LNCaP clone FGC (cell line): Measurements from ENCODE around the gene IQSEC3.

Source experiments
- DNase-seq: peaks from one replicate; pipeline ENCODE4 v3.0.0-alpha.2; 2011; ENCODE audit warnings: low read depth
- H3K4me3 ChIP-seq: 2 replicates; pipeline ENCODE4 v1.5.1; 2011; ENCODE audit warnings: mild to moderate bottlenecking, low read depth, low read length, control low read depth
- CTCF ChIP-seq: IDR thresholded peaks from 2 replicates; pipeline ENCODE4 v1.5.1; 2012; ENCODE audit warnings: mild to moderate bottlenecking; ENCODE audit not compliant: control insufficient read depth, insufficient read depth; ENCODE audit errors: extremely low read depth

IQSEC3 gene

GRCh38 chr12:176321-177181, 110.0 kb downstream of the IQSEC3 start:
- no peak for TF ChIP-seq CTCF
- H3K4me3 ChIP-seq: no peak overlapping the region
- DNase-seq: no peak

- no peak overlapping the region for H3K4me3 ChIP-seq
- no peak for DNase-seq
- no peak for TF ChIP-seq CTCF
Observed at GRCh38 chr12:177336-177979, 110.9 kb downstream of the IQSEC3 start.

GRCh38 chr12:177980-178828, 111.6 kb downstream of the IQSEC3 start:
- DNase-seq: no peak
- H3K4me3 ChIP-seq: no peak overlapping the region
- no peak for TF ChIP-seq CTCF

GRCh38 chr12:178829-179109, 112.2 kb downstream of the IQSEC3 start:
- DNase-seq: no peak
- TF ChIP-seq CTCF: no peak
- H3K4me3 ChIP-seq: no peak overlapping the region

- TF ChIP-seq CTCF: no peak
- H3K4me3 ChIP-seq: no peak overlapping the region
Observed at GRCh38 chr12:179131-179884, 112.7 kb downstream of the IQSEC3 start.

GRCh38 chr12:179885-180284, 113.3 kb downstream of the IQSEC3 start:
- DNase-seq: no peak
- no peak overlapping the region for H3K4me3 ChIP-seq
- no peak for TF ChIP-seq CTCF

More at GRCh38 chr12:179131-179884, 112.7 kb downstream of the IQSEC3 start:
- peak; percentile 25 for DNase-seq
